ENCODE data around the gene TMEM141. TPM values are rescaled to one million over a fixed set of nuclear protein-coding genes. Genes with fewer than 3 reads are reported as not detected.

TMEM141 gene
- total RNA-seq, 2 donors from 2014 or later: 123 to 148 TPM

- no peaks in the 10 kb centered on the region for H3K27me3 ChIP-seq
- peaks cover 76% of the 10 kb centered on the region for H3K36me3 ChIP-seq
- no peak overlapping the region for H3K27ac ChIP-seq
- no peaks in the 10 kb centered on the region for H3K9me3 ChIP-seq
- DNase-seq (ENCODE audit: low spot score): no peak
- no peak for TF ChIP-seq CTCF (IDR thresholded peaks at IDR 0.05)
- no peak overlapping the region for H3K4me3 ChIP-seq
- no peaks in the 10 kb centered on the region for H3K4me1 ChIP-seq
Observed at GRCh38 chr9:136827794-136828473, 36.8 kb downstream of the TMEM141 start.

- Histone ChIP-seq H3K9me3 (no peaks in the 10 kb centered on the region), H3K4me1 (no peaks in the 10 kb centered on the region), H3K27me3 (no peaks in the 10 kb centered on the region), H3K4me3 (no peak overlapping the region), H3K36me3 (peaks cover 73% of the 10 kb centered on the region), H3K27ac (no peak overlapping the region)
- DNase-seq (ENCODE audit: low spot score): no peak
- no peak for TF ChIP-seq CTCF (IDR thresholded peaks at IDR 0.05)
Observed at GRCh38 chr9:136828474-136829140, 37.5 kb downstream of the TMEM141 start.

GRCh38 chr9:136829412-136829811, 38.3 kb downstream of the TMEM141 start:
- no peak for TF ChIP-seq CTCF (IDR thresholded peaks at IDR 0.05)
- H3K36me3 ChIP-seq: peaks cover 65% of the 10 kb centered on the region
- DNase-seq (ENCODE audit: low spot score): no peak
- H3K27me3 ChIP-seq: no peaks in the 10 kb centered on the region
- H3K4me1 ChIP-seq: no peaks in the 10 kb centered on the region
- no peak overlapping the region for H3K27ac ChIP-seq
- no peaks in the 10 kb centered on the region for H3K9me3 ChIP-seq
- no peak overlapping the region for H3K4me3 ChIP-seq

GRCh38 chr9:136829981-136830885, 39.1 kb downstream of the TMEM141 start:
- TF ChIP-seq CTCF (IDR thresholded peaks at IDR 0.05): no peak
- Histone ChIP-seq H3K9me3 (no peaks in the 10 kb centered on the region), H3K4me3 (no peak overlapping the region), H3K36me3 (peaks cover 57% of the 10 kb centered on the region), H3K27me3 (no peaks in the 10 kb centered on the region), H3K4me1 (no peaks in the 10 kb centered on the region), H3K27ac (no peak overlapping the region)
- no peak for DNase-seq (ENCODE audit: low spot score)

- peaks cover 56% of the 10 kb centered on the region for H3K36me3 ChIP-seq
Observed at GRCh38 chr9:136831002-136831719, 40.0 kb downstream of the TMEM141 start.

More at GRCh38 chr9:136831002-136831719, 40.0 kb downstream of the TMEM141 start:
- H3K27me3 ChIP-seq: no peaks in the 10 kb centered on the region
- DNase-seq (ENCODE audit: low spot score): no peak
- no peaks in the 10 kb centered on the region for H3K4me1 ChIP-seq
- H3K4me3 ChIP-seq: no peak overlapping the region
- no peak for TF ChIP-seq CTCF (IDR thresholded peaks at IDR 0.05)
- no peaks in the 10 kb centered on the region for H3K9me3 ChIP-seq
- no peak overlapping the region for H3K27ac ChIP-seq

Measured in right atrium auricular region (tissue), 2 donors.